Activated CD8-positive, alpha-beta memory T cell treated with anti-CD3 and anti-CD28 coated beads, Interleukin-2, amount 50 U/mL, for 1 hour (primary cell): Measurements from ENCODE around the gene CADM2.
"Not testable (repeated sequence)": the region's sequence is repeated elsewhere in the genome, so short reads cannot be mapped to it uniquely, and the experiment has no call there.

Source experiments
- DNase-seq: peaks from one replicate; pipeline ENCODE4 v3.0.0-alpha.2; 2020; ENCODE audit errors: extremely low read depth

CADM2 gene

GRCh38 chr3:85670634-85671205 lies 711.9 kb downstream of the CADM2 start:
- no peak for DNase-seq

- DNase-seq: no peak
Measured at GRCh38 chr3:85672761-85673160, 714.0 kb downstream of the CADM2 start.

GRCh38 chr3:85678713-85679112 lies 719.9 kb downstream of the CADM2 start:
- DNase-seq: no peak

DNA sequence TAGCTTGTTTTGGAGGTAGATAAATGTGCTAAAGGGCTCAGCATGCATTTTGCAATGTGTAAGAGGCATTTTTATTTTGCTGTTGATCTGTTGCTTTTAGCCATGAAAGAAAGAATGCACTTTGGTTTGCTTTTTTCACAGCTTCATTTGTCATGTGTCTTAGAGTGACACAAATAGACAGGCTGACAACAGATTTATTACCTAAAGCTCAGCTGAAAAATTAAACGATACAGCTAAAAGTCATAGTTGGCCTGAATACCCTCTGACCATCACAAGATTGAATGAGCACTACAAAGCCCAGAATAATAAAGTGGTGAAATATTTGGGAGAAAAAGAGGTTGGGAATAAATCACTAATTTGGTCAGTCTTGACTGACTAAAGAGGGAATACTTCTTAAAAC lies 723.1 kb downstream of the CADM2 start:
- DNase-seq: no peak

DNA sequence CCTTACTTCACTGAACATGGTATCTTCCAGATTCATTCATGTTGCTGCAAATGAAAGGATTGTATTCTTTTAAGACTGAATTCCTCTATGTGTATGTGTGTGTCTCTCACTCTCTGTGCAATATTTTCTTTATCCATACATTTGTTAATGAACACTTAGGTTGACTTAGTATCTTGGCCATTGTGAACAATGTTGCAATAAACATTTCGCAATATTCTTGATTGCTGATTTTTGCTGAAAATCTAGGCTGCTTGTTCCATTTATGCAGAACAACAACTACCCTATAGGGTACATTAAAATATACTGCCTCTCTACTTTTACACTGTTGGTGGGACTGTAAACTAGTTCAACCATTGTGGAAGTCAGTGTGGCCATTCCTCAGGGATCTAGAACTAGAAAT lies 732.4 kb downstream of the CADM2 start:
- no peak for DNase-seq

GRCh38 chr3:85697156-85697555 lies 738.4 kb downstream of the CADM2 start:
- DNase-seq: no peak

- no peak for DNase-seq
Measured at GRCh38 chr3:85706130-85706529, 747.3 kb downstream of the CADM2 start.

GRCh38 chr3:85708325-85708724 lies 749.5 kb downstream of the CADM2 start:
- not testable (repeated sequence) for DNase-seq

DNA sequence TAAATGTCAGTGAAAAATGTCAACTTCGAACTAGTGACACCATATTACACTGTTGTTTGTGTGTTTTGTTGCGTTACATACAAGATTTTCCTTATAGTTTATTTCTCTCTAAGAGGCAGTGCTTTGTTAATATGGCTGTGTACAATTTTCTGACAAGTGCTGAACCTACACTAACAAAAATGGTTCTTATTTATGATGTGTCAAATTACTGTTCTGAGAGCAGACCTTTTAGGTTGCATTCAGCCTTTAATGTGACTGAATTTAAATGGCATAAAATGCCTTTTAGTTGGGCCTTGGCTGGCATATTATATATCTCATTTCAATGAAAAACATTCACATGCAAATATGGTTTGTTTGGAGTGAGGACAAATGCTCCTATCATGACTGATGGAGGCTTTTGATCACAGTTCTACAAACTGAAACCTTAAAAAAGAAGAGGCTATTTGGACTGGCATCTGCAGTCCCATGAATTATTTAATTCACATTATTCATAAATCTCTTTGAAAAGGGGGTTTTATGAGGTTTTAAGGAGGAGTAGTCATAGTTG lies 750.6 kb downstream of the CADM2 start:
- no peak for DNase-seq

DNA sequence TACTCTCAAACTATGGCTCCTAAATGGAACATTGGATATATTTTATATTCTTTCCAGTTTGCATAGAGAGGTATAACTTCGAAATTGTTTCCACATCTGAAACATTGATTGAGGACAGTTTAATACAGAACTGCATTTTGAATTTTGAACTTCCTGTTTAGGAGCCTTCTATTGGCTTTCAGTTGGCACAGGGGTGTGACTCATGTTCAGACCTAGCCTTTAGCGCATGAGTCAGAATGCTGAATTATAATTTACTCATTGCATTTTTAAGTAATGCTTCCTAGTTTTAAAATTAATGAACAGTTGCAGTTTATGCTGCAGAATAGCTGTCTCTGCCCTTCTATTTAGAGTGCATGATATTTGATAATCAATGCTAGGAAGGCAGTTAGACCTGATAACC lies 751.7 kb downstream of the CADM2 start:
- DNase-seq: no peak

GRCh38 chr3:85721409-85722145 lies 762.8 kb downstream of the CADM2 start:
- no peak for DNase-seq

DNA sequence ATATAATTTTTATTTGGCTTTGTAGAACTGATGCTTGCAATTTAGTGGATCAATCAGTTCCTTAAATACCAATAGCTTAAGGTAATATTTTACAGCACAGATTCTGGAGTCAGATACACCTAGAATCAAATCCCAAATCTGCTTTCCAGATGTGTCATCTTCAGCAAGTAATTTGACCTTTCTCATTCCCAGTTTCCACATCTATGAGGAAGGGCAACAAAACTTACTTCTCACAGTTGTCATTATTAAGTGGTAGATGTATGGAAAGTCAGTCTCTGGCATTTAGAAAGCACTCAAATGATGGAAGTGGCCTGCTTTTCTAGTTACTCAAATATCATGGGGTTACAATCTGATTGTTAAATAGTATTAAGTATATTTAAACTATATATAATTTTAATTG lies 767.0 kb downstream of the CADM2 start:
- DNase-seq: no peak

- no peak for DNase-seq
Measured at GRCh38 chr3:85726241-85726640, 767.5 kb downstream of the CADM2 start.

DNA sequence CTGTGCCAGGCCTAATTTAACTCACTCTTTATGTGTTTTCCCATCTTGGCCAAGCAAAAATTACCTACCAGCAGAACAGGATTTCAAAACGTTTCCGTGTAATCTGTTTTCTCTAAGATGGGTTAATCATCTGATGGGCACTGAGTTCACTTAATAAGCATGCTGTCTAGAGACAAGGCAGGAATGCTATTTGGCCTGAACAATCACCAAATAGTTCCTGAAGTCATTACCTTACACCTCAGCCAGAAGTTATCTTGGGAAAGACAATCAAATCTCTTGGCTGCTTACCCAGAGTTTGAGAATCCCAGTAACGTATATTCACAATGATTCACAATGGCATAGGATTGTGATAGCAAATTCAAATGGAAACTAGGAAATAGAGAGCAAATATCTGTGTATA lies 779.1 kb downstream of the CADM2 start:
- no peak for DNase-seq

DNA sequence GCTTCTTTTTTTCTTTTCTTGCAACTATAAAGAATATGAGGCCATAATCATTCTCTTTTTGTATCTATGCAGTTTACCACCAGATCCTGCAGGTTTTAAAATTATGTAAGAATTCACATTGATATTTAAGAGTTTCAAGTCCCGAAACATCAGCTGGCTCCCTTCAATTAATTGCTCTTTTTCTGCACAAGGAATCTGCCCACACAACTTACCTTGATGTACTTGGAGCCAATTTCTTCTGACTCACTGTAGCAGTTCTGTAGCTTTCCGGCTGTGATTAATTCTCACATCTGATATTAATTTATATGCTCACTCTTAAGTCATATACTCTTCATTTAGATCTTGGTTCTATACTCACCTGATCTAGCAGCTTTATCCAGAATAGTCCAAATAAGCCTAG lies 781.8 kb downstream of the CADM2 start:
- DNase-seq: no peak

GRCh38 chr3:85758442-85758841 lies 799.7 kb downstream of the CADM2 start:
- DNase-seq: no peak

GRCh38 chr3:85760342-85760741 lies 801.6 kb downstream of the CADM2 start:
- no peak for DNase-seq

GRCh38 chr3:85780806-85781205 lies 822.0 kb downstream of the CADM2 start:
- no peak for DNase-seq

GRCh38 chr3:85781806-85782205 lies 823.0 kb downstream of the CADM2 start:
- no peak for DNase-seq

DNA sequence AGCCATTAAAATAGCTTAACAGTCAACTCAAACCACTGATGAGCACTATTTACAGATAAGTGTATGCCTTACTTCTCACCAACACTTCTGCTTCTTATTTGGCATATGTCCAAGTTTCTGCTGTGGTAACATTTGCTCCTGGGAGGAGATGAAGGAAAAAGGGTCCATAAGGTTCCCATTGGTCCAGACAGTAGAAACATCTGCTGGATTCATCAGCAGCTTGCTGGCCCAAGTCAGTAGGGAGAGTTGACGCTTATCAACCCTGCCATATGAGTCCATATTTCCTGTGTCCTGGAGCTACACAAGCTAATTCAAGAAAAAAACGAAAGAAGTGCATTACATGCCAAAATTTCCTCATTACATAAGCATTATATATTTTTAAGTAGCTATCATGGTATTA lies 824.5 kb downstream of the CADM2 start:
- DNase-seq: no peak

DNA sequence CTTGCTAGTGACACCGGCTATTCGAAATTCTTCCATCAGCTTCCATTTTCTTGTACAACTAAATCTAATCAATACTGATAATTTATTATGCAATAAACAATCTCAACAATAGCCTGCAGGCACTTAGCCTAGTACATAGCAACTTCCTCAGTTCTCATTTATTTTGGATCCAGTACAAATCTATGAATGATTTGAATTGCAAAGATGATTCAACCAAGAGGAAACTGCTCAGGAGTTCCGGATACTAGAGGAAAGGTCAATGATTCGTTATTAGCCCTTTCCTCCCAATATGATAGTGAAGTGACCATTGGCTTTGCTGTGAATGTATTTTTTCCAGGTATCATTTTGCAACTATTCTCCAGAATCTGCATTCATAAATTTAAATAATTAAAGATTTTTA lies 827.0 kb downstream of the CADM2 start:
- DNase-seq: no peak

DNA sequence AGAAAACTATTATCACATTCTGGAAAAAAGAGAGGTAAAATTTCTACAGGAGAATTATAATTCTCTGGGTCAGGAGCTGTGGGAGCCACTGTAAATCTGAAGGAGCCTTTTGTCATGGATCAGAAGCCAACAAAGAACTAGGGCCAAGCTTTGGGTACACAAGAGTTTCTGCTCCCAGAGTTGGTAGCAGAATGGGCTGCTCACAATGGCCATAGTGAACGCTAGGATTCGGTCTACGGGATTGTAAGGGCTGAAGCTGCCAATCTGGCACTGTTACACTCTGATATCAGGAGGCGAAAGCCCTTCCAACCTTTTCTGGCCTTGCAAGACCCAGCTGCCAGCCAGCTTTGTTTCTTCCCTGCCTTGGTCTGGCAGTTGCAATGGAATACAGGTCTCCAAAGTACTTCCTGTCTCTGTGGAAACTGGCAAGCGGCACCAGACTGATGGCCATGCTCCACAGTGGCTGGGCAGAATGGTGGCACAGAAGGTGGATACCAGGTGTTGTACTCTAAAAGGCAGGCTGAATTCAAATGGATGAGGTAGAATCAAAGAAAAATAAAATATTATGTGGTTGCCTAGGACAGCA lies 831.7 kb downstream of the CADM2 start:
- no peak for DNase-seq

DNA sequence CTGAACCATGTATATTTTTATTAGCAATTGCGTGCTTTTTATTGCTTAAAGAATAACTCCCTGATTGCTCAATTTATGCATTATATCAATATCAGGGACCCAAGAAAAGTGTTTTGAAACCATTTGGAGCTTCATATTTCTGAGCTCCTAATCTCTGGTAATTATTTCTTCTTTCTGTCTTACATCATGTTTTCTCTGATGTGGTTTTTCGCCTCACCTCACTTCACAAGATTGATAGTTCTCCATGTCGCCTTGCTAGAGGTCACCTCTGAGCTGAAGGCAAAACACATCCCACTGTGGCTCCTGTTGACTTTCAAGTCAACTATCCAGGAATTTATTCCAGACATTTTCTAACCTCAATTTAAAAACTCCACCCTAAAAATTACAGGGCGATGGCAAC lies 837.4 kb downstream of the CADM2 start:
- DNase-seq: no peak
